ENCODE results near the gene PRKCA.
"Not testable (repeated sequence)": the region's sequence is repeated elsewhere in the genome, so short reads cannot be mapped to it uniquely, and the experiment has no call there.

PRKCA gene

GRCh38 chr17:66701462-66701861, 399.0 kb downstream of the PRKCA start:
- DNase-seq (ENCODE audit: low read depth in 2 of 2, low spot score in 1 of 2), result no peak

GRCh38 chr17:66702106-66702936, 399.9 kb downstream of the PRKCA start:
- no peak for DNase-seq (ENCODE audit: low read depth in 2 of 2, low spot score in 1 of 2)

GRCh38 chr17:66704858-66705520, 402.6 kb downstream of the PRKCA start:
- DNase-seq (ENCODE audit: low read depth in 2 of 2, low spot score in 1 of 2), result no peak

GRCh38 chr17:66706851-66707450, 404.5 kb downstream of the PRKCA start:
- DNase-seq (ENCODE audit: low read depth in 2 of 2, low spot score in 1 of 2), result no peak

- no peak for DNase-seq (ENCODE audit: low read depth in 2 of 2, low spot score in 1 of 2)
Observed at GRCh38 chr17:66711401-66711800, 409.0 kb downstream of the PRKCA start.

- no peak for DNase-seq (ENCODE audit: low read depth in 2 of 2, low spot score in 1 of 2)
Observed at GRCh38 chr17:66711881-66712321, 409.5 kb downstream of the PRKCA start.

GRCh38 chr17:66712453-66712852, 410.0 kb downstream of the PRKCA start:
- no peak for DNase-seq (ENCODE audit: low read depth in 2 of 2, low spot score in 1 of 2)

- DNase-seq (ENCODE audit: low read depth in 2 of 2, low spot score in 1 of 2), result not testable (repeated sequence)
Observed at GRCh38 chr17:66713021-66713532, 410.7 kb downstream of the PRKCA start.

GRCh38 chr17:66713533-66714042, 411.2 kb downstream of the PRKCA start:
- no peak for DNase-seq (ENCODE audit: low read depth in 2 of 2, low spot score in 1 of 2)

GRCh38 chr17:66714046-66715023, 411.9 kb downstream of the PRKCA start:
- no peak for DNase-seq (ENCODE audit: low read depth in 2 of 2, low spot score in 1 of 2)

GRCh38 chr17:66715076-66715675, 412.8 kb downstream of the PRKCA start:
- DNase-seq (ENCODE audit: low read depth in 2 of 2, low spot score in 1 of 2), result no peak

- DNase-seq (ENCODE audit: low read depth in 2 of 2, low spot score in 1 of 2), result no peak
Observed at GRCh38 chr17:66715745-66716156, 413.3 kb downstream of the PRKCA start.

GRCh38 chr17:66716236-66717026, 414.0 kb downstream of the PRKCA start:
- no peak for DNase-seq (ENCODE audit: low read depth in 2 of 2, low spot score in 1 of 2)

GRCh38 chr17:66717641-66718058, 415.2 kb downstream of the PRKCA start:
- DNase-seq (ENCODE audit: low read depth in 2 of 2, low spot score in 1 of 2), result no peak

- DNase-seq (ENCODE audit: low read depth in 2 of 2, low spot score in 1 of 2), result no peak
Observed at GRCh38 chr17:66720027-66720426, 417.6 kb downstream of the PRKCA start.

- DNase-seq (ENCODE audit: low read depth in 2 of 2, low spot score in 1 of 2), result no peak
Observed at GRCh38 chr17:66720567-66720966, 418.2 kb downstream of the PRKCA start.

GRCh38 chr17:66722341-66722740, 419.9 kb downstream of the PRKCA start:
- no peak for DNase-seq (ENCODE audit: low read depth in 2 of 2, low spot score in 1 of 2)

- DNase-seq (ENCODE audit: low read depth in 2 of 2, low spot score in 1 of 2), result no peak
Observed at GRCh38 chr17:66724581-66725341, 422.3 kb downstream of the PRKCA start.
